Small intestine (tissue), 7 donors: Measurements from ENCODE around the gene CAPN11. TPM values are rescaled to one million over a fixed set of nuclear protein-coding genes. Genes with fewer than 3 reads are reported as not detected.

Experiments
- DNase-seq, 2 donors: peaks; one replicate each; pipeline versions ENCODE4 v3.0.0 to v3.0.0-alpha.2; 2013
- FAIRE-seq: peaks from 2 replicates; lab custom pipeline; 2012; peaks lifted over from hg19 to GRCh38; lab: Jason Lieb, UNC
- H3K27ac ChIP-seq, 3 donors: one replicate each; pipeline ENCODE4 v1.5.1; 2013; ENCODE audit warnings: low read length in 2 of 3, mild to moderate bottlenecking in 2 of 3, control low read depth in 1 of 3, inconsistent platforms in 1 of 3, low read depth in 1 of 3, moderate library complexity in 1 of 3
- H3K27me3 ChIP-seq, 3 donors: one replicate each; pipeline ENCODE4 v1.6.1; 2013; ENCODE audit warnings: low read length in 3 of 3, inconsistent platforms in 1 of 3; ENCODE audit not compliant: control insufficient read depth in 3 of 3, insufficient read depth in 3 of 3
- H3K36me3 ChIP-seq, 3 donors: one replicate each; pipeline ENCODE4 v1.6.1; 2013; ENCODE audit warnings: low read length in 3 of 3, inconsistent platforms in 1 of 3, low read depth in 1 of 3, mild to moderate bottlenecking in 1 of 3, moderate library complexity in 1 of 3; ENCODE audit not compliant: control insufficient read depth in 3 of 3, insufficient read depth in 2 of 3
- H3K4me1 ChIP-seq, 3 donors: one replicate each; pipeline ENCODE4 v1.6.1; 2013; ENCODE audit warnings: low read length in 2 of 3, inconsistent platforms in 1 of 3, low read depth in 1 of 3, mild to moderate bottlenecking in 1 of 3, moderate library complexity in 1 of 3; ENCODE audit not compliant: control insufficient read depth in 3 of 3, insufficient read depth in 2 of 3
- H3K4me3 ChIP-seq, 3 donors: one replicate each; pipeline ENCODE4 v1.5.1; 2013; ENCODE audit warnings: low read length in 3 of 3, control low read depth in 1 of 3, inconsistent platforms in 1 of 3, low read depth in 1 of 3, mild to moderate bottlenecking in 1 of 3, moderate library complexity in 1 of 3
- H3K9me3 ChIP-seq, 2 donors: one replicate each; pipeline ENCODE4 v1.6.1; 2013; ENCODE audit warnings: low read depth in 1 of 2, low read length in 1 of 2; ENCODE audit not compliant: control insufficient read depth in 2 of 2, insufficient read depth in 1 of 2
- WGBS, 3 donors: extraction: QIAGEN DNeasy Blood & Tissue Kit; methylation state at CpG; one replicate each; pipeline ENCODE4 v1.1.7; 2013; 5-methylcytosine and 5-hydroxymethylcytosine counted together
- polyA plus RNA-seq, 4 donors: library from polyadenylated mRNA; stranded (reverse) in 3 of 4; unstranded in 1 of 4; fragments of 200-250 nt in 3 of 4; fragments of 120-200 nt in 1 of 4; gene quantifications; one replicate each; pipeline versions ENCODE4 v1.2.1 to v1.2.3, GENCODE V29; 2013
- donor health status: healthy with polysubstance abuse.
- donor health status: control.
- donor health status: control.
- donor health status: Bipolar disorder and iron deficiency.
- donor health status: healthy.

The CAPN11 gene
- polyA plus RNA-seq, 4 donors = 0.18 TPM; not detected in 3

GRCh38 chr6:44220913-44221290 is 62.3 kb downstream of the CAPN11 start:
- H3K27me3 ChIP-seq = peaks cover 0 to 2% (median 0%) of the 10 kb centered on the region in 3 donors
- no peaks in the 10 kb centered on the region for H3K36me3 ChIP-seq
- H3K4me3 ChIP-seq = no peak overlapping the region
- DNase-seq = no peak
- H3K9me3 ChIP-seq = no peaks in the 10 kb centered on the region
- FAIRE-seq = no peak
- H3K4me1 ChIP-seq = peaks cover 0 to 64% (median 5%) of the 10 kb centered on the region in 3 donors
- H3K27ac ChIP-seq = peak overlapping the region in 2 of 3 donors; percentile 6 to 58
- WGBS, 3 donors = 89 to 93% (median 91%) methylated on average over 4 of the region's 4 CpGs

GRCh38 chr6:44221291-44221960 is 62.8 kb downstream of the CAPN11 start:
- Histone ChIP-seq H3K27me3 (peaks cover 0 to 2% (median 0%) of the 10 kb centered on the region in 3 donors), H3K4me1 (peaks cover 0 to 70% (median 5%) of the 10 kb centered on the region in 3 donors), H3K36me3 (peaks cover 0 to 3% (median 0%) of the 10 kb centered on the region in 3 donors), H3K9me3 (no peaks in the 10 kb centered on the region), H3K27ac (peak overlapping the region in 2 of 3 donors; percentile 6 to 58), H3K4me3 (no peak overlapping the region)
- WGBS, 3 donors = 3 to 10% (median 6%) methylated on average over 4 of the region's 4 CpGs
- FAIRE-seq (no peak), DNase-seq (peak; percentile 87 to 90)

GRCh38 chr6:44221961-44222335 is 63.3 kb downstream of the CAPN11 start:
- Histone ChIP-seq H3K9me3 (no peaks in the 10 kb centered on the region), H3K36me3 (peaks cover 0 to 4% (median 0%) of the 10 kb centered on the region in 3 donors), H3K27ac (peak overlapping the region in 2 of 3 donors; percentile 6 to 58), H3K27me3 (peaks cover 0 to 2% (median 0%) of the 10 kb centered on the region in 3 donors), H3K4me3 (no peak overlapping the region), H3K4me1 (peaks cover 0 to 70% (median 5%) of the 10 kb centered on the region in 3 donors)
- DNase-seq = no peak
- 29 to 61% (median 52%) methylated on average over 2 of the region's 2 CpGs for WGBS, 3 donors
- no peak for FAIRE-seq

GRCh38 chr6:44222486-44223318 is 64.1 kb downstream of the CAPN11 start:
- WGBS, 3 donors = 25 to 32% (median 32%) methylated on average over 26 of the region's 26 CpGs
- Histone ChIP-seq H3K27me3 (peaks cover 0 to 2% (median 0%) of the 10 kb centered on the region in 3 donors), H3K4me1 (peaks cover 0 to 74% (median 5%) of the 10 kb centered on the region in 3 donors), H3K9me3 (no peaks in the 10 kb centered on the region), H3K36me3 (peaks cover 0 to 9% (median 0%) of the 10 kb centered on the region in 3 donors), H3K4me3 (peak overlapping the region; percentile 30 to 56 (median 33)), H3K27ac (peak overlapping the region in 2 of 3 donors; percentile 32 to 55)
- FAIRE-seq (no peak), DNase-seq (no peak)

GRCh38 chr6:44223319-44224028 is 64.9 kb downstream of the CAPN11 start, which contains the start of gene SLC29A1:
TSS of gene SLC29A1 (plus strand) at chr6:44223595. CDS start at chr6:44227314, 3,719 bp downstream.
- peak within 1 kb of the TSS in 2 of 3 donors; percentile 32 to 55 for H3K27ac ChIP-seq
- peaks cover 0 to 11% (median 0%) of the 10 kb centered on the region in 3 donors for H3K36me3 ChIP-seq
- H3K4me3 ChIP-seq = peak within 1 kb of the TSS; percentile 33 to 56 (median 40)
- WGBS, 3 donors = 0 to 1% (median 1%) methylated on average over 42 to 73 of the region's 73 CpGs
- no peaks in the 10 kb centered on the region for H3K9me3 ChIP-seq
- FAIRE-seq (no peak), DNase-seq (peak; percentile 45 to 79)
- peaks cover 0 to 2% (median 0%) of the 10 kb centered on the region in 3 donors for H3K27me3 ChIP-seq
- H3K4me1 ChIP-seq = peaks cover 0 to 69% (median 5%) of the 10 kb centered on the region in 3 donors

- FAIRE-seq (no peak), DNase-seq (peak in 1 of 2 donors; percentile 54)
- H3K4me3 ChIP-seq = peak overlapping the region in 2 of 3 donors; percentile 40 to 56
- peaks cover 0 to 20% (median 0%) of the 10 kb centered on the region in 3 donors for H3K36me3 ChIP-seq
- WGBS, 3 donors = 7 to 12% (median 9%) methylated on average over 11 to 18 of the region's 18 CpGs
- no peaks in the 10 kb centered on the region for H3K9me3 ChIP-seq
- no peak overlapping the region for H3K27ac ChIP-seq
- H3K4me1 ChIP-seq = peaks cover 0 to 62% (median 5%) of the 10 kb centered on the region in 3 donors
- peaks cover 0 to 2% (median 0%) of the 10 kb centered on the region in 3 donors for H3K27me3 ChIP-seq
Observed at GRCh38 chr6:44224029-44224964, 65.7 kb downstream of the CAPN11 start.

- H3K27me3 ChIP-seq = peaks cover 0 to 2% (median 0%) of the 10 kb centered on the region in 3 donors
- WGBS, 3 donors = 45 to 69% (median 69%) methylated on average over 4 of the region's 4 CpGs
- peaks cover 0 to 26% (median 0%) of the 10 kb centered on the region in 3 donors for H3K36me3 ChIP-seq
- DNase-seq (no peak), FAIRE-seq (no peak)
- H3K4me1 ChIP-seq = peaks cover 0 to 59% (median 5%) of the 10 kb centered on the region in 3 donors
- H3K27ac ChIP-seq = no peak overlapping the region
- H3K9me3 ChIP-seq = no peaks in the 10 kb centered on the region
- no peak overlapping the region for H3K4me3 ChIP-seq
Observed at GRCh38 chr6:44224965-44225305, 66.3 kb downstream of the CAPN11 start.
